ENCODE results near the gene NGEF.

DNA sequence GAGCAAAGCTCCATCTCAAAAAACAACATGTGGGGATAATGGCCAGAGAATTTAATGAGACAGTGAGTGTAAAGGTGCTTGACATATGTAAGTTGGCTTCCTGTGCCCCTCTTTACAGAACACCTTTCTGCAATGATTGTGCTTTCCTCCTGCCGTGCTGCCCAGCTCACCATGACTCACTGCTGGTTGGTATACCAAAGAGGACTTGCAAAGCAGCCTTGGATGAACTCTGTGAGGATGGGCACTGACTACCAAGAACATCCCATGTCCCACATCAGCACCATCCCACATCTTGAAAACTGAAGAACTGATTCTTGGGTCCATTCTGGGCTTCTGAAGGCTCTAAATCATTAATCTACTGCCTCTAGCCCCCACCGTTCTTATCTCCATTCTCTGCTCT, 52.2 kb downstream of the NGEF start:
- TF ChIP-seq CTCF (IDR thresholded peaks at IDR 0.05) (no peak), POLR2A (IDR thresholded peaks at IDR 0.05) (no peak)

Measured in adrenal gland (tissue), 5 donors.